HT-29 (cell line): ENCODE data around the gene TAAR9. TPM values are rescaled to one million over a fixed set of nuclear protein-coding genes. Genes with fewer than 3 reads are reported as not detected.

Source experiments
- DNase-seq: peaks from one replicate; pipeline ENCODE4 v3.0.0-alpha.2; 2015; ENCODE audit warnings: low spot score
- small RNA-seq: library from RNA; depleted of rRNA; stranded (forward); fragments of <200 nt; gene quantifications from one replicate; pipeline ENCODE3, GENCODE V24; 2014
- total RNA-seq: library from RNA; depleted of rRNA; stranded (reverse); fragments of >200 nt; shearing (Covaris generic); gene quantifications from 2 replicates; pipeline ENCODE4 v1.2.3, GENCODE V29; 2014; rRNA removed

The TAAR9 gene
- total RNA-seq, 1 experiment from 2014 or later: not detected

GRCh38 chr6:132587424-132587823 is 49.3 kb downstream of the TAAR9 start:
- no peak for DNase-seq

Small RNA genes lying within 50 kb of the gene (small RNA-seq; reads per million reads assigned to genes)
- gene TAAR7P: not detected

Other genes with a start within 250 kb of the TAAR9 start
- gene MOXD1, start 136.8 kb upstream of the TAAR9 start, total RNA-seq: not detected in 2 replicates
- 16.1 and 20.9 TPM in 2 replicates for gene STX7, start 25.2 kb upstream of the TAAR9 start, total RNA-seq
- not detected in 2 replicates for gene TAAR8, start 14.4 kb downstream of the TAAR9 start, total RNA-seq
- gene TAAR6, start 32.0 kb downstream of the TAAR9 start, total RNA-seq: not detected in 2 replicates
- gene TAAR5, start 51.5 kb downstream of the TAAR9 start, total RNA-seq: not detected in 2 replicates
- gene TAAR2, start 86.0 kb downstream of the TAAR9 start, total RNA-seq: not detected in 2 replicates
- not detected in 2 replicates for gene TAAR1, start 120.9 kb downstream of the TAAR9 start, total RNA-seq
- 3.1 and 3.6 TPM in 2 replicates for gene VNN1, start 175.8 kb downstream of the TAAR9 start, total RNA-seq
- gene VNN2, start 219.6 kb downstream of the TAAR9 start, total RNA-seq: not detected in 2 replicates